ENCODE results near the gene MED15.
"Not testable (repeated sequence)": the region's sequence is repeated elsewhere in the genome, so short reads cannot be mapped to it uniquely, and the experiment has no call there.

Gene MED15

DNA sequence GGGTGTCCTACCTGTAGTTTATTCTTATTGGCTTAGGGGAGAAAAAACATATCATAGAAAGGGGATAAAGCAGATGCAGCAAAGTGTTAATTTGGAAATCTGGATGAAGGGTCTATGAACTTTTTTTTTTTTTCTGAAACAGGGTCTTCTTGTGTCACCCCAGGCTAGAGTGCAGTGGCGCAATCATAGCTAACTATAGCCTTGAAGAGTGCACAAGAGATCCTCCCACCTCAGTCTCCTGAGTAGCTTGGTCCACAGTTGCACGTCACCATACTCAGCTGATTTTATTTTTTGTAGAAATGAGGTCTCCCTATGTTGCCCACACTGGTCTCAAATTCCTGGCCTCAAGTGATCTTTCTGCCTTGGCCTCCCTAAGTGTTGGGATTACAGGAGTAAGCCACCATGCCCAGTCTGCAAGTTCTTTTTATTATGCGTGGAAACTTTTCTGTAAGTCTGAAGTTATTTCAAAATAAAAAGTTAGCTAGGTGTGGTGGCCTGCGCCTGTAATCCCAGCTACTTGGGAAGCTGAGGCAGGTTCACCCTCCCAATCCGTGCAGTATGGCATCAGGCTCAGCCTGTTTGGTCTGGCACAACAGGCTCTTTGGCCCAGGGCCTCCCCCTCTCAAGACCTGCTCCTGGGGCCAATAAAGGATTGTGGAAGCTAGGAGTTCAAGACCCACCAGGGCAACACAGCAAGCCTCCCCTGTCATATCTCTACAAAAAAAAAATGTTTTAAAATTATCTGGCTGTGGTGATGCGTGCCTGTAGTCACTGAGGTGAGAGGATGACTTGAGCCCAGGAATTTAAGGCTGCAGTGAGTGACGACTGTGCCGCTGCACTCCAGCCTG is 111.9 kb downstream of the MED15 start:
- DNase-seq: no peak

DNA sequence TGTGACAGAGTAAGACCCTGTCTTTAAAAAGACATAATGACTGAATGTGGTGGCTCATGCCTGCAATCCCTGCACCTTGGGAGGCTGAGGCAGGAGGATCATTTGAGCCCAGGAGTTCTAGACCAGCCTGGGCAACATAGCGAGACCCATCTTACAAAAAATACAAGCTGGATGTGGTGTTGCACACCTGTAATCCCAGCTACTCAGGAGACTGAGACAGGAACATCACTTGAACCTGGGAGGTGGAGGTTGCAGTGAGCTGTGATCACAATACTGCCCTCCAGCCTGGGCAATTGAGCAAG is 112.4 kb downstream of the MED15 start:
- not testable (repeated sequence) for DNase-seq

DNA sequence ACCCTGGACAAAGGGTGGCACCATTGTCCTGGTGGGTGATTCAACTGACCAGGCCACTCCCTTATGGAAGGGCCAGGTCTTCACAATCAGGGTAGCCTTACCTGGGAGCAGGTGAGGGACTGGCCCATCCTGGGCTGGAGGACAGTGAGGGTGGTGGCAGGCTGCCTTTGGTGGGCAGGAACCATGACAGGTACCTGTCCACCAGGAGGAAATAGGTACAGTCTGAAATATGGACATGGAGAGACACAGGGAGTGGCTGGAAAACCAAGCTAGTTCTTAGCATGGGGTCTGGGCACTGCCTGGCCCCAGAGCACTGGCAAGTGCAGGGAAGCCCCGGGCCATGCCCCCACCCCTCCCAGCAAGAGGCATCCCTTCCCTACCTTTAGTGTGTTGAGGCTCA is 113.8 kb downstream of the MED15 start:
- no peak for DNase-seq

DNA sequence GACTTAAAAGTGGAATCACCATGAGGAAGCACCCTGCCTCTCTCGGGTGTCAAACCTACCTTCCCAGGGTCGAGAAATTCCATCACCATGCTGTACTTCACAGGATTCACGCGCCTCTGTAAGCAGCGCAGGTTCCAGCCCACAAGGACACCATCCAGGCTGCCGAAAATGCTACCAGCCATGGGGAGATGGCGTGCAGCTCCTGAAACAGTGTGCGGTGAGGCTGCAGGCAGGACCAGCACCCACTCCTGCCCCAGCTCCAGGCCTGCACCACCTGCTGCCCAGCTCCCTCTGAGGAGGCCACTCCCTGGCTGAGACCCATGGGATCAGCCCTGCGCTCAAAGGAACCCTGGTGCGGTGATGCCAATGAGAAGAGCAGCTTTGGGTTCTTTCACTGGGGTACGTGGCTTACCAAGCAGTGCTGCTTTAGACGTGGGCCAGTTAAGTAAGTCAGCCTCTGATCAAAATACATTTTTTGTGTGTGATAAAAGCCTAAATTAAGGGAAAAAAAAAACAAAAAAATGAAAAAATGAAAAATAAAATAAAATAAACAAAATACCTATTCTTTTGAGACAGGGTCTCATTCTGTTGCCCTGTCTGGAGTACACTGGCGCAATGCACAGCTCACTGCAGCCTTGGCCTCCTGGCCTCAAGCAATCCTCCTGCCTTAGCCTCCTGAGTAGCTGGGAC is 115.4 kb downstream of the MED15 start:
- no peak for DNase-seq

DNA sequence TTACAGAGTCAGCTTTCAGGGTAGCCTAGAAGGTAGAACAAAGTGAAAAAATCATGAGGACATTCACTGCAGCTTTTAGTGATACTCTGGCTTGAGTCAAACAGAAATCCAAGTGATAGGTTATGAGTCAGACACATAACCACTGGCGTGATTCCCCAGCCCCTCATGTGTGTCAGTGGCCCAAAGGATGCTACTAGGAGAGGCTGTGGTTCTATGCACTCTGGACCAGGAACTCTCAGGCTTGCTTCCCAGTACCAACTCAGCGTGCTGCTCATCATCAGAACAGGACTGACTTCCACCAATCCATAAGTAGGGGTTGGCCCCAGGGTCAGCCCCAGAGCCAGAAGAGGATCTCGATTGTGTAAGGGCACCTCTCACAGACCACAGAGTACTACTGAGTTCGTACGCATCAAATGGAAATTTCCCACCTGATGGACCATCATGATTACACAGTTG is 116.8 kb downstream of the MED15 start:
- no peak for DNase-seq

DNA sequence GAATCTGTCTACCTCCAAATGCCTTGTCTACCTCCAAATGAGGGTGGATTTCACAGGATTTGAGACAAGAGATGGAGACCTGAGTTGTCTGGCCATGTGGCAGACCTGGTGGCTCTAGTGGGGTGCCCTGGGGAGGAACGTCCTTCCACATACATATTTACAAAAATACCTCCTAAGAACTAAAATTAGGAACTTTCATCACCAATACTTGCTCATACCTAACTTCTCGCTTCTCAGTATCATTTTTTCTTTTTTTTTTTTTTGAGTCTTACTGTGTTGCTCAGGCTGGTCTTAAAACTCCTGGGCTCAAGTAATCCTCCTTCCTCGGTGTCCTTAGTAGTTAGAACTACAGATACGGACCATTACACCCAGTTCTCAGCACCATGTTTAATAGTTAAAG is 117.9 kb downstream of the MED15 start:
- no peak for DNase-seq

DNA sequence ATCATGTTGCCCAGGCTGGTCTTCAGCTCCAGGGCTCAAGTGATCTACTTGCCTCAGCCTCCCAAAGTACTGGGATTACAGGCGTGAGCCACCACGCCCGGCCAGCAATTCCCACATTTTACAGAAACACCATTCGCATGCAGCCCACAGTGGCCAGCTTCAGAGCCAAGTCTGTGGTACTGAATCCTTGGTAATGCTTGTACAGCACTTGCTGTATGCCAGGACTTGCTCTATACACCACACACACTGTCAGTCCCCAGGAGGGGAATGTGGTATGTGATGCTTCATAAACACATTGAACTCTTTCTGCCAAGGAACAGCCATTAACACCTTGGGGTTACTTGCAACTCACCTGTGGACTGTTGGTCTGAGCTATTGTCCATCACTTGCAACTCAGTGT is 119.4 kb downstream of the MED15 start:
- DNase-seq: no peak

DNA sequence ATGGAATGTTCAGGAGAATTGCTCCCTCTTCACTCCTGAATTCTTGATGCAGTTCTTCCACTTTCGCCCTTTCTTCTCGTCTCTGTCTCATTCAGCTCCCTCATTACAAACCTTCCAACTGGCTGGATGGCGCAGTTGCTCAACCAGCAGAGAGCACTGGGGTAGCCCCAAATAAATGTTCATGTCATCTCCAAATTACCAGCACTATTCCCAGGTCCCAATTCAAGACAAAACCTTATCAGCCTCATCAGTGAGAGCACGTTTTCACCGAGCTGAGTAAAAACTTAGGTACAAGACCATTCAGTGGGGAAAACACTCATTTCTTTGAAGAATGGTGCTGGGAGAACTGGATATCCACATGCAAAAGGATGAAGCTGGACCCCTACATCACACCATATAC is 120.0 kb downstream of the MED15 start:
- no peak for DNase-seq

DNA sequence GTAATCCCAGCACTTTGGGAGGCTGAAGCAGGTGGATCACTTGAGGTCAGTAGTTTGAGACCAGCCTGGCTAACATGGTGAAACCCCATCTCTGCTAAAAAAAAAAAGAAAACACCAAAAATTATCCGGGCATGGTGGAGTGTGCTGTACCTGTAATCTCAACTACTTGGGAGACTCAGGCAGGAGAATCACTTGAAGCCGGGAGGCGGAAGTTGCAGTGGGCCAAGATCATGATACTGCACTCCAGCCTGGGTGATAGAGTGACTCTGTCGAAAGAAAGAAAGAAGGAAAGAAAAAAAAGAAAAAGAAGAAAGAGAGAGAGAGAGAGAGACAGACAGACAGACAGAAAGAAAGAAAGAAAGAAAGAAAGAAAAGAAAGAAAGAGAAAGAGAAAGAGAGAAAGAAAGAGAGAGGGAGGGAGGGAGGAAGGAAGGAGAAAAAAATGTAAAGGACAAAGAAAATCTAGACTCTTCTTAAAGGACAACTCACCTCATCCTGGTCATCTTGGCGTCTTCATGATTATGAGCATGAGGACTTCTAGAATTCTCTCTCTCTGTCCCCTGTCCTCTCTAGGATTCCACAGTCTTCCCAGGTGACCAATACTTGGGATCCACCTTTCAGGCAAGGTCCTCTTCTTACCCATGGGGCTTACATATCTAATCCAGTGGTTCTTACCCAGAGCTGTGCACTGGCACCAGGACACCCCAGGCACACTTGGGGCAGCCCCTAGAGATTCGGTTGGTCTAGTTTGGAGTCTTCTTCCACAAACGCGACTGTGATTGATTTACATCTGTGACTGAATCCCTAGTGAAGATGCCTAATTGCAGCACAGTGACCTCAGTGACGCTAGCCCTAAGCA is 120.9 kb downstream of the MED15 start:
- DNase-seq: no peak

DNA sequence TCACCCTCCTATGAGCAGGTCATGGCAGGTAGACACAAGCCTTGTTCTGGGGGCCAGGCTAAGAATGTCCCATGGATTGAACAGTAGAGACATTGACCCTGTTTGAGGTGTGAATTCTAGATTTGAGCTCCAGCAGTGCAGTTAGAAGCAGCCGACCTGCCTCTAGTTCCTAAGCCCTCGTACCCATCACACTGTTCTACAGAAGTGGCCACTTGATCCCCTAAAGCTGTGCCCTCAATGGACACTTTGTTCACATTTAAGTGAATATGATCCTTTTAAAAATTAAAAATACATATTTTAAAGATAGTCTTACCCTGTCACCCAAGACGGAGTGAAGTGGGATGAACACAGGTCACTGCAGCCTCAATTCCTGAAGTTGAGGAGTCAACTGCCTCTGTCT is 122.0 kb downstream of the MED15 start:
- DNase-seq: no peak

DNA sequence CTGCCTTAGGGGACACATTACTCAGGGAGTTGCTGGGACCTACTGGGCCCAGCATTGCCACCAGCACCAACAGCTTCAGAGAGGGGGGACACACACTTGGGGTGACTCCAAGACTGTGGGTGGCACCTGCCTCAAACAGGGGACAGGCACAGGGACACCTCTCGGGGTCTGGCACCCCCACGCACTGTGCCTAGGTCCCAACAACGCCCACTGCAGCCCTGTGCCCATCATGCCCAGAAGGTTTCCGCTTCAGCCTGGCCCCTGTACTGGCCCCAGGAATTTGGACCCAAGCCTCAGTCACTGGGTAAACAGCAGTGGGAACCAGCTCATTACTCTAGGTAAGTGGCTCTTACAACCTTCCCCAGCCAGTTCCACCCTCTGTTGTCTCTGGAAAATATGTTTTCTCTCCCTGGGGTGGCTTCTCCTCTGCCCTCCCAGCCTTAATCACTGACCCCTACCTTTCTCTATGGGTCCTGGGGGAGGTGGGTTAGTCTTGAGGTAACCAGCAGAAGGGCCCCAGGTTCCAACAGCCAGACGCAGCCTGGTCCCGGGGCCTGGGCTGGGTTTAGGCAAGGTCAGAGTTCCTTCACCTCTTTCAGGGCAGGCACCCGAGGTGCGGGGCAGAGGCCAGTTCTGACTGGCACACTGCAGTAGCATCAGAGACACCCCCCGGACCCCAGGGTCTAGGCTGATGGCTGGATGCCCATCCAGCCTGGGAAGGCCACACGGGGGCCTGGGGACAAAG is 123.6 kb downstream of the MED15 start:
- no peak for DNase-seq

DNA sequence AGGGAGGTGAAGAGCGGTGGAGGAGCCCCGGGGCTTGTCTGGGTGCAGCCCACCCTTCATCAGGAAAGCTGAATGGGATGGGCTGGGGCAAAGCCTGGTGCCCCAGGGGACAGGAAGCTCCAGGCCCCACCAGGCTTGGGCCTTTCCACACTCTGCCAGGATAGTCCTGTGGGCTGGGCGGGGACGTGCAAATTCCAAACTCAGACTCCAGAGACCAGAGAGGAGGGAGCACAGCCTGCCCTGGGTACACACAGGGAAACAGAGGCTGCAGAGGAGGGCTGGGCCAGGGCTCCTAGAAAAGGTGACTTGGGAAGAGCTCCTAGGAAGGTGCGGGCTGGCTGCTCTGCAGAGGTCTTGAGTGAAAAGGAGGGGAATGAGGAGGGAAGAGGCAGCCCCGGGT is 124.7 kb downstream of the MED15 start:
- DNase-seq: no peak

DNA sequence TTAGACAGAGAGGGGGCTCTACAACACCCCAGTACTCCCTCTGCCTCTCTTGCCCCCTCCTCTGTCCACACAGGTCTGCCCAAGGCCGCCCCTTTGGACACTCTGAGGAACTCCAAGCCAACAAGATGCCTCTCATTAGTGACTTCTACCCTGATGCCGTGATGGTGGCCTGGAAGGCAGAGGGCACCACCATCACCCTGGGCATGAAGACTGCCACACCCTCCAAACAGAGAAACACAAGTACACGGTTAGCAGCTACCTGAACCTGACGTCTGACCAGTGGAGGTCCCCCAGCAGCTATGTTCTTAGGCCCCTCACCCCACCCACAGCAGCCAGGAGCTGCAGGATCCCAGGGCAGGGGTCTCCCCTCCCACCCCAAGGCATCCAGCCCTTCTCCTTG is 125.1 kb downstream of the MED15 start:
- DNase-seq: no peak

DNA sequence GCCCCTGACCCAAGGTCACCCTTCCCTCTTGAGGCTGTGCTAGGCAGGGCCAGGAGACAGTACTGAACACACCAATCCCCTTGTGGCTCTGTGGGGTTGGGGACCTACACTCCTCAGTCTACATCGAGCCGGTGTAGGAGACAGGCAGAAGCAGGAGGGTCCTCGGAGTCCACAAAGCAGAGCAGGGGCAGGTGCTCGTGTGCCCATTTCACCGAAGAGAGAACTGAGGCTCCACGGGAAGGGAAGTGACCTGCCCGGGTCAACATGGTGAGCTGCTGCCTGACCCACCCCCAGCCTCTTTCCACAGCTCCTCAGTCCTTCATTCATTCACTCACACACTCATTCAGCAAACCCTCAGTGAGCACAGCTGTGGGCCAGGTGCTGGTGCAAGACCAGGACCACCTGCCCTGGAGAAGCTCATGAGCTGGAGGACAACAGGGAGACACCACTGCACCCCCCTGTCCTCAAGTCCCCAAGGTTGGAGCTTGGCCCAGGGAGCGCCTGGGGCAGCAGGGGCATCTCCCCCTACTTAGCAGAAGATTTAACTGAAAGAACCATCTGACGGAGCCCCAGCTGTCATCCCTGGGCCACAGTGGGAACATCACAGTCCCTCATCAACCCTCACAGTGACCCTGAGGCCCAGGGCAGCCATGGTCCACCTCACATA is 127.3 kb downstream of the MED15 start:
- no peak for DNase-seq

DNA sequence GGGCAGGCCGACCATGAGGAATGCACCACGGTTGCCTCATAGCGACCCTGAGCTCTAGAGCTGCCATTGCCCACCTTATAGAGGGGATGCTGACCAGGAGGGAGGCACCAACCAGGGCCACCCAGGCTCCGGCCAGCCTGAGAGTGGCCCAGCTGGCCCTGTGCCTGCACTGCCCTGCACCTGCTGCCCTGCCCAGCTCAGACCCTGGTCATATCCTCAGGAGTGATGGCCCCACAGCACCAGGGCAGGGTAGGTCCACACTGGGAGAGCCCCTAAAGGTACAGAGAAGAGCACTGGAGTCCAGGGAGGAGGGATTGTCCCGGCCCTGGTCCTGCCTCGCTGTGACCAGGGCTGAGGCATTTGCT is 127.8 kb downstream of the MED15 start:
- no peak for DNase-seq

DNA sequence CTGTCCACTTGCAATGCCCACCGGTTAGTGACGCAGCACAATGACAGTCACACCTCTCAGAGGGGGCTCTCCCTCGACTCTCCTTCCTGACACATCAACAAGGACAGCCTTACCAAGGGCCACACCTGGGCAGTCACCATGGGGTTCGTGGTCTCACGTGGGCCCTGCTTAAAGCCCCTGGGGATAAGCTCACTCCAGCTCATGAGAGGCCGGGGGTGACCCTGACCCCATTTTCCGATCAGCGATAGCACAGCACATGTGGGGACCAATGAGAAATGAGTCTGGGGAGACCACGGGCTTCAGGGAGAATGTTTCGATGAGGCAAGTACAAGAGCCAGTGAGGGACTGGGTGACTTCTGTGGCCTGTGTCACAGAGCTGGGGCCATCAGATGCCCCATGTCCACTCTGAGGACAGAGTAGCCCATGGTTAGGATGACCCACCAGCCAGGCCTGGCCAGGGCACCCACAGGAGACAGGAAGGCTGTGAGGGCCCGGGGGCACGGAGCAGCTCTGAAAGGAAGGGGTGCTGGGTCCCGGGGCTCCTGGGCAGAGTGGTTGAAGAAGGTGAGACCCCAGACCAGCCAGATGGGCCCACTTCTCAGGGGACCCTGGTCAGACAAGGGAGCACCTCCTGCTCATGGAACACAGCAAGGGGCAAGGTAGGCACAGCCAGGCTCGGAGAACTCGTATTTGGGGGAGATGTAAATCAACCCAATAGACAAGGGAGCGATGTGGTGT is 128.8 kb downstream of the MED15 start:
- DNase-seq: no peak

DNA sequence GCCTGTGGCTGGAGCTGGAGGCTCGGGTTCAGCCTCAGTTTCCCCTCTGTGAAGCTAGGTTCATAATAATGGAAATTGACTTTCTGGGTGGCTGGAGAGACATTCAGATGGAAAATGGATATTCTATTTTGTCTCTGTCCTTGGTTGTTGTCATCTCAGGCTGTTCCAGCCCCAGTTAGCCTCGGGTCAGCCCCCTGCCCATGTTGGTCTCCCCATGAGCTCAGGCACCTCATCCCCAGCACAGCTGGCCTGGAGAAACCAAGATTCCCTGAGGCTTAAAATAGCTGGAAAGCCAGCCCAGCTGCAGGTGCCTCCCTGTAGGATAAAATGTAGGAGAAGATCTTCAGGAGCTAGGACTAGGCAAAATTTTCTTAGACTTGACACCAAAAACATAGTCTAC is 129.5 kb downstream of the MED15 start:
- DNase-seq: no peak

Data from anterior cingulate cortex (tissue), 58 donors.